Gastrocnemius medialis (tissue), 4 donors: Measurements from ENCODE around the gene NR2C2. TPM values are rescaled to one million over a fixed set of nuclear protein-coding genes. Genes with fewer than 3 reads are reported as not detected.

Source experiments
- ATAC-seq, 2 donors: fragments of 150-250 bp; one replicate each; pipeline ENCODE4 v1.9.1; 2016
- DNase-seq, 2 donors: peaks; one replicate each; pipeline ENCODE4 v3.0.0-alpha.2; 2019
- H3K27ac ChIP-seq, 4 donors: fragments of 200-600 bp; sonication (generic); 1 replicate in 1 of 4; 2 replicates in 3 of 4; pipeline ENCODE4 v1.5.1; 2016 to 2018; ENCODE audit warnings: mild to moderate bottlenecking in 2 of 4, moderate library complexity in 1 of 4
- H3K27me3 ChIP-seq, 3 donors: fragments of 200-600 bp; sonication (generic) in 2 of 3; 1 replicate in 1 of 3; 2 replicates in 2 of 3; pipeline versions ENCODE4 v1.5.1 to v1.6.0; 2016 to 2019; ENCODE audit warnings: mild to moderate bottlenecking in 1 of 3, moderate library complexity in 1 of 3
- H3K36me3 ChIP-seq, 2 donors: fragments of 200-600 bp; sonication (generic) in 1 of 2; one replicate each; pipeline ENCODE4 v1.5.1; 2017 to 2018
- H3K4me1 ChIP-seq, 2 donors: fragments of 200-600 bp; sonication (generic) in 1 of 2; one replicate each; pipeline ENCODE4 v1.5.1; 2016 to 2017; ENCODE audit warnings: mild to moderate bottlenecking in 2 of 2
- H3K4me3 ChIP-seq, 4 donors: fragments of 200-600 bp; sonication (generic) in 3 of 4; 1 replicate in 1 of 4; 2 replicates in 3 of 4; pipeline ENCODE4 v1.5.1; 2016 to 2019; ENCODE audit warnings: mild to moderate bottlenecking in 2 of 4
- H3K9me3 ChIP-seq, 3 donors: fragments of 200-600 bp; sonication (generic) in 2 of 3; 1 replicate in 1 of 3; 2 replicates in 2 of 3; pipeline ENCODE4 v1.5.1; 2016 to 2019
- CTCF ChIP-seq, 5 experiments: fragments of 450-650 bp in 3 of 5; fragments of 200-600 bp in 2 of 5; sonication (generic) in 2 of 5; IDR thresholded peaks in 4 of 5; conservative IDR thresholded peaks in 1 of 5; 1 replicate in 4 of 5; 2 replicates in 1 of 5; pipeline ENCODE4 v1.5.1; 2016 to 2019; ENCODE audit warnings: antibody characterized with exemption in 5 of 5, mild to moderate bottlenecking in 3 of 5, moderate library complexity in 3 of 5
- POLR2A ChIP-seq, 2 donors: fragments of 450-650 bp; IDR thresholded peaks; one replicate each; pipeline ENCODE4 v1.6.1; 2017; ENCODE audit warnings: antibody characterized with exemption in 2 of 2, mild to moderate bottlenecking in 2 of 2, moderate library complexity in 2 of 2
- in situ Hi-C, 4 donors: fragments of 200-750 bp; cut with MboI; loops; one replicate each; pipeline versions ENCODE4 v1.15.0 to v1.8.0; 2017; ENCODE audit warnings: low sequenced_read_pairs in 4 of 4
- intact Hi-C: fragments of 100-400 bp; cut with DNase I; formaldehyde crosslinking; loops from one replicate; pipeline ENCODE4 v1.15.1; 2023; ENCODE audit warnings: low total_unique reads
- total RNA-seq, 4 donors: library from RNA; depleted of rRNA; stranded (reverse); fragments of >200 nt; gene quantifications; one replicate each; pipeline versions ENCODE4 v1.1.0 to v1.2.3, GENCODE V29; 2016

Gene NR2C2
- total RNA-seq, 4 donors from 2014 or later: 26.0 to 45.5 (median 33.2) TPM

DNA sequence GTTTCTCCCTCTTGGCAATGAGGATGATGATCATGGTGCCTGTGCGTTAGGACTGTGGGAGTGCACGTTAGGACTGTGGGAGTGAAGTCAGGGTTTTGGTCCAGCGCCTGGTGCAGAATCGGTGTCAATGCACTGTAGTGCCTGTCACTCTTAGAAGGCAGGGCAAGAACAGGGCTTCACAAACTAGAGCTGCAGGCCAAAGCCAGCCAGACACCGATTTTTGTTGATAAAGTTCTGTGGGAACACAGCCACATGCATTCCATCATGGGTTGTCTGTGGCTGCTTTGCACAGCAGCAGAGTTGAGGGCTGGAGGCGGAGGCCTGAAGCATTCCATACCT is 32.6 kb upstream of the NR2C2 start:
- H3K36me3 ChIP-seq: no peaks in the 10 kb centered on the region
- DNase-seq (no peak), ATAC-seq (no peak)
- H3K27ac ChIP-seq: no peak overlapping the region
- no peaks in the 10 kb centered on the region for H3K9me3 ChIP-seq
- in situ Hi-C loops: loop anchor here in 2 of 4 donors (25.0 kb wide), 2 partner anchors 127 to 252 kb away; partner anchors contain the start of gene CCDC174 (in 1 of the 2)
- TF ChIP-seq CTCF (IDR thresholded peaks at IDR 0.05 in 4 of 5, conservative IDR thresholded peaks at IDR 0.05 in 1 of 5) (no peak), POLR2A (IDR thresholded peaks at IDR 0.05) (no peak)
- H3K4me1 ChIP-seq: no peaks in the 10 kb centered on the region
- intact Hi-C loops: loop anchor here (5.0 kb wide), 1 partner anchor 52 kb away; no protein-coding TSS in a partner anchor
- H3K27me3 ChIP-seq: no peaks in the 10 kb centered on the region
- no peak overlapping the region for H3K4me3 ChIP-seq

- intact Hi-C loops: loop anchor here (5.0 kb wide), 1 partner anchor 53 kb away; no protein-coding TSS in a partner anchor
- no peaks in the 10 kb centered on the region for H3K27me3 ChIP-seq
- TF ChIP-seq POLR2A (IDR thresholded peaks at IDR 0.05) (no peak), CTCF (IDR thresholded peaks at IDR 0.05 in 4 of 5, conservative IDR thresholded peaks at IDR 0.05 in 1 of 5) (peak in 1 of 5 experiments; percentile 22)
- no peaks in the 10 kb centered on the region for H3K9me3 ChIP-seq
- in situ Hi-C loops: loop anchor here in 2 of 4 donors (25.0 kb wide), 2 partner anchors 128 to 253 kb away; partner anchors contain the start of gene CCDC174 (in 1 of the 2)
- H3K27ac ChIP-seq: no peak overlapping the region
- no peaks in the 10 kb centered on the region for H3K36me3 ChIP-seq
- DNase-seq (no peak), ATAC-seq (no peak)
- no peaks in the 10 kb centered on the region for H3K4me1 ChIP-seq
- H3K4me3 ChIP-seq: no peak overlapping the region
Observed at GRCh38 chr3:14915636-14916222, 31.7 kb upstream of the NR2C2 start.

DNA sequence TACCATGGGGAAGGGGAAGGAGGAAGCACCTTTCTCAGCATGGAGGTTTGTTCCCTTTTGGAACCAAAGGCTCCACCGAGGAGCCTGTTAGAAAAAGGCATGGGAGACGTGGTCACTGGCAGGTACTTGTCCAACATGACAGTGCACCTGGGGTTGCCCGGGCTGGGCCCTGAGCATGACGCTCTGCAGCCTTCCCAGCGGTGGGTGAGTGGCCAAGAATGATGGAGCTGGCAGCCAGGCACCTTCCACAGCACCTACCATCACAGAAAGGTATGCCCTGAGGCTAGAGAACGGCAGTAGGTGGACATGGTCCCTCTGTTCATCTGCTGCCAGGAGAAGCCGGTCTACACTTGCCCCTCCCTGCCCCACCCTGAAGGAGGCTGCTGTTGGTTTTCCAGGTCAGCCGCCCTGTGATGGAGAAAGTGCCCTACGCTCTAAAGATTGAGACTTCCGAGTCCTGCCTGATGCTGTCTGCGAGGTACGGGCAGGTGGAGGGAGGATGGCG is 29.0 kb upstream of the NR2C2 start:
- H3K9me3 ChIP-seq: no peaks in the 10 kb centered on the region
- TF ChIP-seq CTCF (IDR thresholded peaks at IDR 0.05 in 4 of 5, conservative IDR thresholded peaks at IDR 0.05 in 1 of 5): no peak
- TF ChIP-seq POLR2A (IDR thresholded peaks at IDR 0.05): no peak
- intact Hi-C loops: loop anchor here (5.0 kb wide), 1 partner anchor 56 kb away; no protein-coding TSS in a partner anchor
- H3K4me1 ChIP-seq: no peaks in the 10 kb centered on the region
- ATAC-seq: no peak
- in situ Hi-C loops: loop anchor here in 2 of 4 donors (25.0 kb wide), 2 partner anchors 131 to 256 kb away; partner anchors contain the start of gene CCDC174 (in 1 of the 2)
- no peak overlapping the region for H3K27ac ChIP-seq
- no peak overlapping the region for H3K4me3 ChIP-seq
- no peaks in the 10 kb centered on the region for H3K27me3 ChIP-seq
- no peak for DNase-seq
- H3K36me3 ChIP-seq: no peaks in the 10 kb centered on the region

GRCh38 chr3:14920536-14920935 is 26.8 kb upstream of the NR2C2 start:
- Histone ChIP-seq H3K4me1 (no peaks in the 10 kb centered on the region), H3K36me3 (no peaks in the 10 kb centered on the region), H3K27me3 (no peaks in the 10 kb centered on the region), H3K27ac (no peak overlapping the region), H3K9me3 (no peaks in the 10 kb centered on the region), H3K4me3 (no peak overlapping the region)
- intact Hi-C loops: loop anchor here (2.0 to 5.0 kb wide), 2 partner anchors 246 to 413 kb away; partner anchors contain the start of gene C3orf20
- peak in 1 of 2 donors; percentile 11 for ATAC-seq
- DNase-seq: no peak
- in situ Hi-C loops: loop anchor here (5.0 to 25.0 kb wide), 7 partner anchors 114 to 258 kb away; partner anchors contain the start of genes C3orf20 (in 1 of the 4), CCDC174 (in 1 of the 4) and MRPS25 (in 1 of the 4)
- TF ChIP-seq CTCF (IDR thresholded peaks at IDR 0.05 in 4 of 5, conservative IDR thresholded peaks at IDR 0.05 in 1 of 5) (no peak), POLR2A (IDR thresholded peaks at IDR 0.05) (no peak)
